ENCODE results near the gene SLC36A3. TPM values are rescaled to one million over a fixed set of nuclear protein-coding genes. Genes with fewer than 3 reads are reported as not detected.

SLC36A3 gene
- total RNA-seq, 1 donor from 2014 or later, result not detected

GRCh38 chr5:151293624-151294023 is 9.9 kb downstream of the SLC36A3 start:
- DNase-seq, result no peak
- Mint-ChIP-seq H3K27ac (no peak overlapping the region), H3K4me3 (no peak overlapping the region), H3K27me3 (peaks cover 6% of the 10 kb centered on the region), H3K4me1 (peaks cover 7% of the 10 kb centered on the region), H3K36me3 (ENCODE audit: low read depth) (no peaks in the 10 kb centered on the region), H3K9me3 (no peaks in the 10 kb centered on the region)
- intact Hi-C loops (cut with micrococcal nuclease), result no loop called here

DNA sequence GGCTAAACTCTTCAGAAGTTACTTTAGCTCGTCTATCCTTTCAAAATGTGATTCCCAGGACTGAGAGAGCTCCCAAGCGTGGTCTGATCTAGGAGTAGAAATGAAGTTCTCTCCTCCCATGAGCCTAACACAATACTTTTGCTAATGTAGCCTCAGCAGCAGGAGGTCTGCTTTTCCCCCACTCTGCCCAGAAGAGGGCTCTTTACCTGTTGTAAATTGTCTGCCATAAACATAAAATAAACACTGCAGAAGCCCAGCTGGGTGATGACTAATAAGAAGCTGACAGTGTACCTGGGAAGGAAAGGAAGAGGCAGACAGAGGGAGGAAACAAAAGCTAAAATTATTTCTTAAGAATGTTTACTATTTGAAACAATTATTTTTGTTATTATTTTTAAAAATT is 15.4 kb downstream of the SLC36A3 start:
- Mint-ChIP-seq H3K36me3 (ENCODE audit: low read depth) (no peaks in the 10 kb centered on the region), H3K9me3 (no peaks in the 10 kb centered on the region), H3K4me1 (peaks cover 2% of the 10 kb centered on the region), H3K27me3 (peaks cover 7% of the 10 kb centered on the region), H3K4me3 (no peak overlapping the region), H3K27ac (no peak overlapping the region)
- intact Hi-C loops (cut with micrococcal nuclease), result no loop called here
- DNase-seq, result no peak

GRCh38 chr5:151286246-151286645 is 17.3 kb downstream of the SLC36A3 start:
- DNase-seq, result no peak
- Mint-ChIP-seq H3K9me3 (no peaks in the 10 kb centered on the region), H3K36me3 (ENCODE audit: low read depth) (no peaks in the 10 kb centered on the region), H3K4me3 (no peak overlapping the region), H3K27ac (no peak overlapping the region), H3K27me3 (peaks cover 7% of the 10 kb centered on the region), H3K4me1 (peaks cover 2% of the 10 kb centered on the region)
- intact Hi-C loops (cut with micrococcal nuclease), result loop anchor here (1.0 kb wide), 1 partner anchor 29 kb away; no protein-coding TSS in a partner anchor

GRCh38 chr5:151285683-151286082 is 17.9 kb downstream of the SLC36A3 start:
- H3K36me3 Mint-ChIP-seq (ENCODE audit: low read depth), result no peaks in the 10 kb centered on the region
- DNase-seq, result no peak
- intact Hi-C loops (cut with micrococcal nuclease), result loop anchor here (1.0 kb wide), 1 partner anchor 30 kb away; no protein-coding TSS in a partner anchor
- no peak overlapping the region for H3K27ac Mint-ChIP-seq
- no peaks in the 10 kb centered on the region for H3K9me3 Mint-ChIP-seq
- H3K4me1 Mint-ChIP-seq, result peaks cover 2% of the 10 kb centered on the region
- peaks cover 7% of the 10 kb centered on the region for H3K27me3 Mint-ChIP-seq
- no peak overlapping the region for H3K4me3 Mint-ChIP-seq

DNA sequence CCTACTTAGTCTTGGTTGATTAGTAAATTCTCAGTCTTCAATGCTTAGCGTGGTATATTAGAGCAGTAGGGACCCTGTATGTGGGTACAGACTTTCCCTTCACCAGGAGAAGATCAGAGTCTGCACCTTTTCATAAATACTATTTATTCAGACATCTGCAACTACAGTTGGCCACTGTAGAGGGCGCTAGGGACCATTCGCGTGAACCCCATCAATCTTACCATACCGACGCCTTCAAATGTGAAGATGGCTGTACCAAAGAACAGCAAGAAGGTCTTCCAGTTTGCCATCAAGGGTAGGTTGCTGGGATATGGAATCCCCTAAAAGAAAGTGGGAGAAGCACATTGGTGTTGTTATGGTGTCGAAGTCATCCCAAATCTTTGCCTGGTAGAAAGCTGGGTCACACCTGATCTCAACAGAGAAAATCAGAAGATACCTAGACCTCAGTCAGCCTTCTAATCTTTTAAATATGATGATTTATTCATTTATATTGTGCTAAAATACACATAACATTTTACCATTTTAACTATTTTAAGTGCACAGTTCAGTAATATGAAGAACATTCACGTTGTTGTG is 19.1 kb downstream of the SLC36A3 start:
- Mint-ChIP-seq H3K9me3 (no peaks in the 10 kb centered on the region), H3K4me1 (peaks cover 2% of the 10 kb centered on the region), H3K36me3 (ENCODE audit: low read depth) (no peaks in the 10 kb centered on the region), H3K4me3 (no peak overlapping the region), H3K27me3 (peaks cover 7% of the 10 kb centered on the region), H3K27ac (no peak overlapping the region)
- intact Hi-C loops (cut with micrococcal nuclease), result no loop called here
- DNase-seq, result no peak

GRCh38 chr5:151283120-151283825 is 20.3 kb downstream of the SLC36A3 start:
- no peak overlapping the region for H3K4me3 Mint-ChIP-seq
- no peak overlapping the region for H3K27ac Mint-ChIP-seq
- no peaks in the 10 kb centered on the region for H3K9me3 Mint-ChIP-seq
- peaks cover 2% of the 10 kb centered on the region for H3K4me1 Mint-ChIP-seq
- peaks cover 7% of the 10 kb centered on the region for H3K27me3 Mint-ChIP-seq
- H3K36me3 Mint-ChIP-seq (ENCODE audit: low read depth), result no peaks in the 10 kb centered on the region
- intact Hi-C loops (cut with micrococcal nuclease), result no loop called here
- no peak for DNase-seq

DNA sequence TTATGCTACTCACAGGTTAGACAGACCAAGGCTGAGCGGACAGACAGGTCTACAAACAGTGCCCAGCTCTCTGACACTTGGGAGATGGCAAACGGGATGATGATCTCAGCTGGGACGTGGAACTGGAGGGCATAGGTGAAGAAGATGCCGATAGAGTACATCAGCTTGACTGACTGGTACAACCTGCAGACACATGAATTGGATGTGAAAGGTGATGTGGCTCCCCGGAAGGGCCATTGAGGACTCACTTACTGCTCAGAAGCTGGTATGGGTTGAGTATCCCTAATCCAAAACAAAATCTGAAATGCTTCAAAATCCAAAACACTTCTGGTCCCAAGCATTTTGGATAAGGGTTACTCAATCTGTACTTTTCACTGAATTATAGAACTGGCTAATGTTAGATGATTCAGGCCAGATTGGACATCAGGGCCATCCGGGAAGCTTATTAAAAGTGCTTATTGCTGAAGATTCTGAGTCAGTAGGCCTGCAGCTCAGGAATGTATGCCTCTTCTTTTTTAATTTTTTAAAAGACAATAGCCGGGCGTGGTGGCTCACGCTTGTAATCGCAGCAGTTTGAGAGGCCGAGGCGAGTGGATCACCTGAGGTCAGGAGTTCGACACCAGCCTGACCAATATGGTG is 22.4 kb downstream of the SLC36A3 start:
- intact Hi-C loops (cut with micrococcal nuclease), result no loop called here

DNA sequence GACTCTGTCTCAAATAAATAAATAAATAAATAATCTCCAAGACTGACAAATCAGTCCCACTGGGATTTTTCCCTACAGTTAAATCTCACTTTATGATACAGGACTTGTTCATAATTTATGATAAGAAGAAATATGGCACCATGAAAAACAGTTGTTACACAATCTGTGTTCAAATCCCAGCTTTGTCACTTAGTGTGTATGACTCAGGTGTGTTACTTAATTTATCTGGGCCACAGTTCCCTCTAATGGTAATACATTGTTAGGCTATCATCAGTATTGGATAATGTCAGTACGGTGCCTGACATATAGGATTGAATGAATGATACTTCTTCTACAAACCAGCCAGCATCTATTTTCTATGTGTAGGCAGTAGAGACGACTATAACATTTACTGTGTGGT is 23.1 kb downstream of the SLC36A3 start:
- peaks cover 10% of the 10 kb centered on the region for H3K27me3 Mint-ChIP-seq
- H3K36me3 Mint-ChIP-seq (ENCODE audit: low read depth), result no peaks in the 10 kb centered on the region
- no peak overlapping the region for H3K27ac Mint-ChIP-seq

More for the DNA sequence above, 22.4 kb downstream of the SLC36A3 start:
- no peaks in the 10 kb centered on the region for H3K36me3 Mint-ChIP-seq (ENCODE audit: low read depth)
- H3K4me3 Mint-ChIP-seq, result no peak overlapping the region
- no peaks in the 10 kb centered on the region for H3K9me3 Mint-ChIP-seq
- DNase-seq, result no peak
- H3K27me3 Mint-ChIP-seq, result peaks cover 8% of the 10 kb centered on the region
- no peak overlapping the region for H3K27ac Mint-ChIP-seq
- H3K4me1 Mint-ChIP-seq, result no peaks in the 10 kb centered on the region

GRCh38 chr5:151278845-151279244 is 24.7 kb downstream of the SLC36A3 start:
- H3K36me3 Mint-ChIP-seq (ENCODE audit: low read depth), result no peaks in the 10 kb centered on the region
- no peaks in the 10 kb centered on the region for H3K9me3 Mint-ChIP-seq
- intact Hi-C loops (cut with micrococcal nuclease), result no loop called here
- no peaks in the 10 kb centered on the region for H3K4me1 Mint-ChIP-seq
- no peak overlapping the region for H3K4me3 Mint-ChIP-seq
- no peak overlapping the region for H3K27ac Mint-ChIP-seq
- DNase-seq, result no peak
- peaks cover 6% of the 10 kb centered on the region for H3K27me3 Mint-ChIP-seq

More for the DNA sequence above, 23.1 kb downstream of the SLC36A3 start:
- no peaks in the 10 kb centered on the region for H3K9me3 Mint-ChIP-seq
- H3K4me1 Mint-ChIP-seq, result no peaks in the 10 kb centered on the region
- intact Hi-C loops (cut with micrococcal nuclease), result no loop called here
- no peak for DNase-seq
- H3K4me3 Mint-ChIP-seq, result no peak overlapping the region

GRCh38 chr5:151275803-151276202 is 27.8 kb downstream of the SLC36A3 start:
- intact Hi-C loops (cut with micrococcal nuclease), result no loop called here
- H3K27ac Mint-ChIP-seq, result no peak overlapping the region
- no peaks in the 10 kb centered on the region for H3K9me3 Mint-ChIP-seq
- H3K36me3 Mint-ChIP-seq (ENCODE audit: low read depth), result no peaks in the 10 kb centered on the region
- no peak overlapping the region for H3K4me3 Mint-ChIP-seq
- DNase-seq, result no peak
- H3K27me3 Mint-ChIP-seq, result peaks cover 6% of the 10 kb centered on the region
- H3K4me1 Mint-ChIP-seq, result no peaks in the 10 kb centered on the region

GRCh38 chr5:151274666-151275065 is 28.9 kb downstream of the SLC36A3 start:
- H3K4me1 Mint-ChIP-seq, result no peaks in the 10 kb centered on the region
- H3K27me3 Mint-ChIP-seq, result peaks cover 6% of the 10 kb centered on the region
- no peak overlapping the region for H3K27ac Mint-ChIP-seq
- intact Hi-C loops (cut with micrococcal nuclease), result no loop called here
- DNase-seq, result no peak
- H3K4me3 Mint-ChIP-seq, result no peak overlapping the region
- no peaks in the 10 kb centered on the region for H3K9me3 Mint-ChIP-seq
- H3K36me3 Mint-ChIP-seq (ENCODE audit: low read depth), result no peaks in the 10 kb centered on the region

- intact Hi-C loops (cut with micrococcal nuclease), result no loop called here
- Mint-ChIP-seq H3K27ac (no peak overlapping the region), H3K4me1 (no peaks in the 10 kb centered on the region), H3K9me3 (no peaks in the 10 kb centered on the region), H3K27me3 (peaks cover 3% of the 10 kb centered on the region), H3K4me3 (no peak overlapping the region), H3K36me3 (ENCODE audit: low read depth) (peaks cover 18% of the 10 kb centered on the region)
- no peak for DNase-seq
These were observed 32.2 kb downstream of the SLC36A3 start for GRCh38 chr5:151271336-151271735.

GRCh38 chr5:151270599-151270998 is 33.0 kb downstream of the SLC36A3 start:
- peaks cover 20% of the 10 kb centered on the region for H3K36me3 Mint-ChIP-seq (ENCODE audit: low read depth)
- H3K27ac Mint-ChIP-seq, result no peak overlapping the region
- intact Hi-C loops (cut with micrococcal nuclease), result loop anchor here (1.0 kb wide), 1 partner anchor 17 kb away; the partner anchor contains the start of gene GM2A

More at GRCh38 chr5:151270599-151270998, 33.0 kb downstream of the SLC36A3 start:
- Mint-ChIP-seq H3K4me3 (no peak overlapping the region), H3K27me3 (no peaks in the 10 kb centered on the region), H3K9me3 (no peaks in the 10 kb centered on the region), H3K4me1 (no peaks in the 10 kb centered on the region)
- peak; percentile 65 for DNase-seq
